ENCODE measurements around the gene HOXA3.

Gene HOXA3

DNA sequence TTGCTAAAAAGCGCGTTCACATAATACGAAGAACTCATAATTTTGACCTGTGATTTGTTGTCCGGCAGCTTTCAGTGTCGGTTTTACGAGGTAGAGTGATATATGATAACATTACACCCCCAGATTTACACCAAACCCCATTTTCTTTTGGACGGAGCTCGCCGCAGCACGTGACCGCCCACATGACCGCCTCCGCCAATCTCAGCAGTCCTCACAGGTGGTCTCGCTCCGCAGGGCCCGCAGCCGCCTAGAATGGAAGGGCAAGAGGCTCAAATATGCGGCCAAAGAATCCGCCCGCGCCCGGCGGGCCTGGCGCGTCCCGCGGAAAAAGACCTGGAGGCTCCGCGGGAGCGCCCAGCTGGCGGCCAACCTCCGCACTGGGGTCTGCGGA is 4.1 kb upstream of the HOXA3 start, which contains the start of gene HOXA7:
TSS of gene HOXA7 (minus strand) at position 168 of the 391 bp plus-strand sequence. CDS start at position 38, 130 bp downstream.
- DNase-seq (ENCODE audit: low read depth in 3 of 3): no peak

DNA sequence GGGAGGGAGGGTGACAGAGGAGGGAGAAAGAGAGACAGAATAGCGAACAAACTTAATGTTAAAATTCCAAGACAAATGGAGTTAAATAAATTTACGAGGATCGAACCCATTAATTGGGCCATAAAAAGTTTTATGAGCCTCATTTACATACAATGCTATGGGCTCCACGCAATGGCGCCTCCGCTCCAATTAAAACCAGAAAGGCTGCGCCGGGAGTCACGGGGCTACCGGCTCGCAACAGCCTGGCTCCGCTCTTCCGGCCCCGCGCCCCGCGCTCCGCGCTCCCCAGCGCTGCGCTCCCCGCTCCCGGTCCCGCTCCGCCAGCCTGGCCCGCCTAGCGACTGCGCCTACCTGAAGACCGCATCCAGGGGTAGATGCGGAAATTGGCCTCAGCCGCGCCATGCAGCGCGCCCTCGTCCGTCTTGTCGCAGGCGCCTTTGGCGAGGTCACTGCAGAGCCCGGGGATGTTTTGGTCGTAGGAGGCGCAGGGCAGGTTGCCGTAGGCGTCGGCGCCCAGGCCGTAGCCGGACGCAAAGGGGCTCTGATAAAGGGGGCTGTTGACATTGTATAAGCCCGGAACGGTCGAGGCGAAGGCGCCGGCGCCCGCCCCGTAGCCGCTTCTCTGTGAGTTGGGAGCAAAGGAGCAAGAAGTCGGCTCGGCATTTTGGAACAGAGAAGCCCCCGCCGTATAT is 3.6 kb upstream of the HOXA3 start:
- DNase-seq (ENCODE audit: low read depth in 3 of 3): no peak

DNA sequence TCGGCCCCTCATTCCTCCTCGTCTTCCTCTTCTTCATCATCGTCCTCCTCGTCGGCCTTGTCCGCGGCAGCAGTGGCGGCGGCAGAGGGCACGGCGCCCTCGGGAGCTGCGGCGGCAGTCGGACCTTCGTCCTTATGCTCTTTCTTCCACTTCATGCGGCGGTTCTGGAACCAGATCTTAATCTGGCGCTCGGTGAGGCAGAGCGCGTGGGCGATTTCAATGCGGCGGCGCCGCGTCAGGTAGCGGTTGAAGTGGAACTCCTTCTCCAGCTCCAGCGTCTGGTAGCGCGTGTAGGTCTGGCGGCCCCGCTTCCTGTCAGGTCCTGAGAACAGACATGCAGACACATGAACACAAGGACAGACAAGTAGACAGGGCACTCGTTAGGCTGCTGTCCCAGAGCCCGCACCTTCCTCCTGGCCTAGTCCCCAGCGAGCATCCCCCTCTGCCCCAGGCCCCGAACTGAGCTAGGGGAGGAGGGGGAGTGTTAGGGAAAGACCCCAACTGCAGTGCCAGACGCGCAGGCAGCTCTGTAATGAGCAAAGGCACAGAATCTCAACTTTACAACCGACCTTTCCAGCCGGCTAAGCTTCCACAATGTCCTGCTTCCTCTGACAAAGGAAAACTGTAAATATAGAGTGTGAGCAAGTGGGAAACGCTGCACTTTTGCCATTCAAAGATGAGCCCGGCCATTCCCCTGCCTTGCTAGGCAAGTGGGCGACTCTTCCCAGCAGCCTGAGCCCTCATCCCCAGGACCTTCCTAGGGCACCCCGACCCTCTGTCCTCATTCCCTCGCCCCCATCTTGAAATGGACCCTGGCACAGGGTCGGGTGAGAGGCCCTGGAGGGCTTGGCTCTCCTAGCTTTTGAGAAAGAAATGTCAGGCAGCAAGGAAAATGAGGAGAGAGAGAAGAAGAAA is 2.8 kb upstream of the HOXA3 start:
- DNase-seq (ENCODE audit: low read depth in 3 of 3): peak in 1 of 3 experiments; percentile 44

DNA sequence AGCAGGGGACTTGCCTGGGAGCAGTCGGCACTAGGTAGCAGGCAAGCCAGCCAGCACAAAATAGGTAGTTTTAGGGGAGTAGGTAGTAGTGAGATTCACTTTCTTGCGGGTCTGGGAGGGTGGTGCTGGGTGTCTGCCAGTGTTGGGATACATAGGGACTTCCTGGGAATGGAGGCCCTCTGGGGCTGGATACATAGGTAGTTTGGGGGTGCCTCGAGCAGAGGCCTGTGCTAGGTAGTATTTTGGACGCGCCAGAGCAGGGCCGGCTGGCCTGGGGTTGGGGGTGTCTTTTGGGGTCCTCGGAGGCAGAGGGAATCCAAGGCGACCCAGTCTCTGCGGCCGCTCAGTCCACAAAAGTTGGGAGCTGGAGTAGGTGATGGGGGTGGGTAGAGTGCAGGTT is 2.0 kb upstream of the HOXA3 start:
- no peak for DNase-seq (ENCODE audit: low read depth in 3 of 3)

DNA sequence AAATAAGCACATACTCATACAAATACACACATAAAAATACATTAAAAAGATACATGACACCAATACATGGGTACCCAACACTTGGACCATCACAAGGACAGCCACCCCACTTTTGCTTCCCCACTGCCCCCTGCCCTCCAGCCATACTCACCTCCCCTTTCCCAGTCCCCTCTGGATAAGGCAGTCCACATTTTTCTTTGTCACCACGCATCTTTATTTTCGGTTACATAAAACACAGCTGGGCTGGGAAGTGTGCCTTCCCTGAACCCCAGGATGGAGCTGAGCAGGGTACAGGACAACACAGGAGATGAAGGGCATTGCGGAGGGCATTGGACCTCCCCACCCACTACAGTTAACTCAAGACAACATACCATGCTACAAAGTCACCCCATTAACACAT is 1.1 kb upstream of the HOXA3 start:
- DNase-seq (ENCODE audit: low read depth in 3 of 3): no peak

GRCh38 chr7:27152816-27153442 is 546 bp upstream of the HOXA3 start:
- no peak for DNase-seq (ENCODE audit: low read depth in 3 of 3)

DNA sequence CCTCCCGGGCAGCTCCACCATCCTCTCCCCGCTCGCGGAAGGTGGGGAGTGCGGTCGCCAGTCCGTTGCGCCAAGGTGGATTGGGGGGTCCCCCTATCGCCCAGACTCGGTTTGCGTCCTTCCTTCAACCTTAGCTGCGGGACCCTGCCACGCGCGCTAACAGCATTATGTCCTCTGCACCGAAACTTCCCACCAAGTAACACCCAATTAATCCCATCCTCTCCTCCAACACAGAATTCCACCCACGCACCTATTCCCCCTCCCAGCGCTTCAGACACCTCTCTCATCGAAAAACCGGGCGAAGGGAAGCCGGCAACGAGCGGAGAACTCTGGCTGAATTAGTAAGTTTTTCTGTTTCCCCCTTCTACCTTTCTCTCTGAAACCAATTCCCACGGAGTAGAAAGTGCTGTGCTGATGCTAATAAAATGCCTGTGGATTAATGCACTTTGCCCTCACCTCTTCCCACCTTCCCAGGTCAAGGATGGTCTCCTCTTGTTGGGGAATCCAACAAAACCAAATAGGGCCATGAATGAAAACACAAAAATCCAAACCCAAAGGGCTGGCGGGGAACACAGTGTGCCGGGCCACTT is 947 bp downstream of the HOXA3 start:
- no peak for DNase-seq (ENCODE audit: low read depth in 3 of 3)

GRCh38 chr7:27150568-27151340 is 1.6 kb downstream of the HOXA3 start:
- peak; percentile 25 to 58 (median 41) for DNase-seq (ENCODE audit: low read depth in 3 of 3)

- no peak for DNase-seq (ENCODE audit: low read depth in 3 of 3)
Observed at GRCh38 chr7:27149842-27150567, 2.4 kb downstream of the HOXA3 start.

- DNase-seq (ENCODE audit: low read depth in 3 of 3): no peak
Observed at GRCh38 chr7:27148756-27149641, 3.4 kb downstream of the HOXA3 start.

DNA sequence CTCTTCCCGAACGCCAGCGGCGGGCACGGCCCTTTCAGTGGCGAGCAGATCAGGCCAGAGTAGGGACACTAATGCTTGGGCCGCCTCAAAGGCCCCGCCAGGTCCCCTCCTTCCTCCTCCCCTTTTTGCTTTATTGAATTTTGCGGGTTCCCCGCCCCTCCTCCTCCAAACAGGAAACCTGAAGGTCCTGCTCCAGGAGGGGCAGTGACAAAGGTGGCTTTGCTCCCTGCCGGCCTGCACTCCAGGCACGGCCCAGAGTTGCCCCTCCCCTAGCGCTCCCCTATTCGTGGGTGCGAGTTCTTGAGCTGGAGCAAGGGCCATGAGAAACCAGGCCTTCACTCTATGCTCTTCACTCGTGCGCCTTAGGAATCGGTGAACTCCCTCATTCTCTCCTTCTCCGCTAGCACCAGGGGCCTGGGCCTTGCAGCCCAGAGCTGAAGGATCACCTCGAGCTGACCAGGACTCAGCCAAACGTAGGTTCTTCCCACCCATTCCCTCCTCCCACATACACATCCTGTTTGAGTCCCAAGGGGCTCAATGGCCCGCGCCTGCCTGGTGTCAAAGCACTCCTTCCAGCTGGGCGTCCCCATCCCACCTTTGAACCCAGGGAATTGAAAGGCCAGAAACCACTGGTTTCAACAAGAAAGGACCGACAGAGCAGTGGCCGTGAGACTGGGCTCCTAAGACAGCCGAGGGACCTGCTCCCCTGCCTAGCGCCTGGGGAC is 4.2 kb downstream of the HOXA3 start:
- no peak for DNase-seq (ENCODE audit: low read depth in 3 of 3)

DNA sequence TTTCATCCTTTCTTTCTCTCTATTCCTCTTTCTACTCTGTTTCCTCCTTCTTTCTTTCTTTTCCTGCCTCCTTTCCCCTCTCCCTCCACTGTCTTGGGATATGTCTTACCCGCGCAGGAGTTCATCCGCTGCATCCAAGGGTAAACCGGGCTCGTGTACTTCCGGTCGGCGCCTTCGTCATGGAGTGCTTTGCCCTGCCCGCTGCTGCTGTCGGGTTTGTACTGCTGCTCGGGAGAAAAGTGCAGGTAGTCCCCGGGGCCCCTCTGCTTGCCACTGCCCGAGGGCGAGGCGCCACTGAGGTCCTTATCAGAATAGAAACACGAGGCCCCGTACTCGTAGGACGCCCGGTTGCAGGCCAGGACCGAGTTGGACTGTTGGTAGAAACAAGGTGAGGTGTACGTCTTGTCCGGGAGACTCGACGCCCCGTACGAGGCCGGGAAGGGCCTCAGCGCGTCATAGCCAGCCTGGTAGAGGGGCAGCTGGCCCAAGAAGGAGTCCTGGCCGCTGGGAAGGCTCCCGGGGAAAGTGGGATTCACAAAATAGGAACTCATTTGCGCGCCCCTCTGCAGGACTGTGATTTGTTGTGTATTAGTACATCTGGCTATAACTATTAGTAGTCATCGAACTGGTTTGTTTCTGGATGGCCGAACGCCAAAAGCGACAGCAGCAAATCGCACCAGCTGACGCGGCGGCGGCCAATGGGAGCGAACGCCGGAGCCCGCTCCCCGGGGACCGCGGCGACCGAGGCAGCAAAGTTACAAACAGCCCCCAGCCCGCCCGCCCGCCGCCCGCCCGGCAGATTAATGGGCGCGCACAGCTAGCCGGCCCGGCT is 5.0 kb downstream of the HOXA3 start, which contains the start of gene HOXA6:
TSS of gene HOXA6 (minus strand) at position 576 of the 832 bp plus-strand sequence. CDS start at position 551, 25 bp downstream.
- no peak for DNase-seq (ENCODE audit: low read depth in 3 of 3)

DNA sequence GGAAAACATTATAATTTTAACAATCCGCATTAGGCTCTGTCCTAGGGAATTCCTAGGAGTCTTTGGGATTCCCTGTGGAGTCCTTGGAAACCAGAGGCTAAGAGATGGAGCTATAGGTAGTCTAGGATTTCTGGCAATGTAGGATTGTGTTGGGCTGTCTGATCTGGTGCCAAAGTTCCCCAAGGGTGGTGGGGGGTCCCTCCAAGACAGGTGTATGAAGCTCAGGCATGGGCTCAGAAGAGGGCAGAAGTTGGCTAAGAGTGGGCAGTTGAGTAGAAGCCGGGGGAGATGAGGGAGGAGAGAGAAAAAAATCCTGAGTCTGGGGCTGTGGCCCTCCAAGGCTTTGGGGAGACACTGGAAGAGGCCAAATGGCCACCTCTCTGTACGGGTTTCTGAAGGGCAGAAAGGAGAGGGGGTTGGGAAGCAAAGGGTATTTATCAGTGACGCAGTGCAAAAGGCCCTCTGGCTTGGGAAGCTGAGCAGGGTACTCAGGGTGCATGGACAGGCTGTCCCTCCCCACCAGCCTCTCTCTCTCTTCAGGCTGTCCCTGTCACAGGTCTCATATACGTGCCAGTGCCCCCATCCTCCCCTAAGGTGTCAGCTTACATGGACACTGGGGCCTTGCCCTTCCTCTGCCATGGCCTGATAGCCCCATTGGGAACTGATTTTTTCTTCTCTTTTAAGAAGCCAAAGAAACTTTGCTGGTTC is 5.7 kb downstream of the HOXA3 start:
- DNase-seq (ENCODE audit: low read depth in 3 of 3): no peak

- DNase-seq (ENCODE audit: low read depth in 3 of 3): no peak
Observed at GRCh38 chr7:27145914-27146412, 6.4 kb downstream of the HOXA3 start.

- DNase-seq (ENCODE audit: low read depth in 3 of 3): no peak
Observed at GRCh38 chr7:27145165-27145913, 7.0 kb downstream of the HOXA3 start.

DNA sequence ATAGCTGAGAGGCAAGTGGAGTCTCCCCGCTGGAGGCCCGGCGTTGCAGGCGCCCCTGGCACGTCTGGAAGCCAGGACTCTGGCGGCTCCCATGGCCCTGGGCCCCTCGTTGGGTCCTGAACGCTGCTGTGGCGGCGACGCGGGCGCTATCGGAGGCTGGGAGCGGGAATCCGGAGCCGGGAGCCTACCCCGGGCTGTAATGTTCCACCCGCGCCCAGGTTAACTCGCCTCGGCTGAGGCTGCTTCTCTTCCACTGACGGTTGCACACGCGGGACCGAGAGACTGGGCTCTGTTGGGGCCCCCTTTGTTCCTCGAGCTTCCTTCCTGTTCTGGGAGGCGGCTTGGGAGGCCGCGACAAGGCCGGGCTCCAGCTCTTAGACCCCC is 7.6 kb downstream of the HOXA3 start:
- no peak for DNase-seq (ENCODE audit: low read depth in 3 of 3)
